SK-N-MC (cell line): ENCODE data around the gene MMP27.

Experiments
- DNase-seq: peaks from one replicate; pipeline ENCODE4 v3.0.0-alpha.2; 2011; ENCODE audit warnings: low read depth, low spot score
- H3K27ac ChIP-seq: fragments of 200-600 bp; sonication (generic); 2 replicates; pipeline ENCODE4 v1.5.1; 2016; ENCODE audit warnings: mixed run types
- H3K36me3 ChIP-seq: fragments of 200-600 bp; sonication (generic); 2 replicates; pipeline ENCODE4 v1.6.1; 2017; ENCODE audit warnings: antibody characterized with exemption, low read length, mixed read lengths; ENCODE audit not compliant: insufficient read depth
- H3K4me3 ChIP-seq: fragments of 200-600 bp; sonication (generic); 2 replicates; pipeline ENCODE4 v1.5.1; 2016
- H3K9ac ChIP-seq: fragments of 200-600 bp; sonication (generic); 2 replicates; pipeline ENCODE4 v1.8.0; 2017; ENCODE audit warnings: mixed run types, mixed read lengths; ENCODE audit not compliant: insufficient read length
- H3K9me3 ChIP-seq: fragments of 200-600 bp; sonication (generic); 2 replicates; pipeline ENCODE4 v1.6.1; 2017; ENCODE audit warnings: low read depth, mild to moderate bottlenecking, antibody characterized with exemption, low read length, moderate library complexity, mixed read lengths
- EZH2 ChIP-seq: fragments of 200-600 bp; sonication (generic); IDR thresholded peaks from one replicate; pipeline ENCODE4 v1.6.1; 2017; ENCODE audit warnings: antibody characterized with exemption
- FOXP2 ChIP-seq: optimal IDR thresholded peaks from 2 replicates; pipeline ENCODE3; 2011; ENCODE audit warnings: mild to moderate bottlenecking, moderate library complexity; ENCODE audit not compliant: insufficient read depth; ENCODE audit errors: extremely low read length, control extremely low read depth
- POLR2AphosphoS5 ChIP-seq: IDR thresholded peaks from 2 replicates; pipeline ENCODE4 v1.6.1; 2012; ENCODE audit warnings: mild to moderate bottlenecking, low read depth, low read length, borderline replicate concordance

The MMP27 gene

DNA sequence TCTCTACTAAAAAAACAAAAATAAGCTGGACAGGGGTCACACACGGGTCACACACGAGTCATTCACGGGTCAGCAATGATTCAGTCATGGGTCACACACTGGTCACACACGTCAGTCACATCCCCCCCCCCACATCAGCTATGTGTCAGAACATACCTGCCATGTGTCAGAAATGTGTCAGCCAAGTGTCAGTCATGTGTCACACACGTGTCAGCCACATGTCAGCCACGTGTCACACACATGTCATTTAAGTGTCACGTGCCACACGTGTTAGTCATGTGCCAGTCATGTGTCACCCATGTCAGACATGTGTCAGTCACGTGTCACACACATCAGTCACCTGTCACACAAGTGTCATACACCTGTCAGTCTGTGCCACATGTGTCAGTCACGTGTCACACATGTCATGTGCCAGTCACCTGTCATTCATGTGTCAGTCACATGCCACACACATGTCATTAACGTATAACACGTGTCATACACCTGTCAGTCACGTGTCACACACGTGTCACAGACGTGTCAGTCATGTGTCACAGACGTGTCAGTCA lies 51.8 kb downstream of the MMP27 start:
- TF ChIP-seq EZH2 (no peak), POLR2AphosphoS5 (no peak), FOXP2 (no peak)
- Histone ChIP-seq H3K4me3 (no peak overlapping the region), H3K9me3 (no peaks in the 10 kb centered on the region), H3K9ac (no peak overlapping the region), H3K36me3 (no peaks in the 10 kb centered on the region), H3K27ac (no peak overlapping the region)
- DNase-seq = no peak

GRCh38 chr11:102647430-102647829 lies 58.1 kb downstream of the MMP27 start:
- no peak for DNase-seq
- no peak overlapping the region for H3K4me3 ChIP-seq
- H3K27ac ChIP-seq = no peak overlapping the region
- TF ChIP-seq EZH2 (no peak), POLR2AphosphoS5 (no peak), FOXP2 (no peak)
- H3K36me3 ChIP-seq = no peaks in the 10 kb centered on the region
- H3K9me3 ChIP-seq = no peaks in the 10 kb centered on the region
- no peak overlapping the region for H3K9ac ChIP-seq

- Histone ChIP-seq H3K9me3 (no peaks in the 10 kb centered on the region), H3K4me3 (no peak overlapping the region), H3K27ac (no peak overlapping the region), H3K9ac (no peak overlapping the region), H3K36me3 (no peaks in the 10 kb centered on the region)
- no peak for TF ChIP-seq FOXP2
- TF ChIP-seq POLR2AphosphoS5 = no peak
- no peak for TF ChIP-seq EZH2
- DNase-seq = no peak
These were observed 61.6 kb downstream of the MMP27 start for GRCh38 chr11:102643941-102644340.
